NT2/D1 (cell line): Measurements from ENCODE around the gene SMC4.

Source experiments
- SUZ12 ChIP-seq: IDR thresholded peaks from 2 replicates; pipeline ENCODE4 v1.6.1; 2011; ENCODE audit not compliant: insufficient read length, insufficient read depth; ENCODE audit errors: extremely low read depth
- ZNF274 ChIP-seq: IDR thresholded peaks from 2 replicates; pipeline ENCODE4 v1.6.1; 2011; ENCODE audit warnings: mild to moderate bottlenecking, low read depth, low read length

- TF ChIP-seq ZNF274: no peak
- no peak for TF ChIP-seq SUZ12
Observed at GRCh38 chr3:160474416-160474838, 75.0 kb downstream of the SMC4 start.
